ENCODE measurements around the gene C3orf33. TPM values are rescaled to one million over a fixed set of nuclear protein-coding genes. Genes with fewer than 3 reads are reported as not detected.

C3orf33 gene
- total and polyA plus RNA-seq, 2 of the 13 experiments (the other 11 are each of a cell fraction or from before 2014, with no cell fraction given), result 9.2 to 12.6 TPM

GRCh38 chr3:155738580-155739076 is 67.5 kb downstream of the C3orf33 start (continued):
- TF ChIP-seq TRAFD1 (CRISPR knock-in tag; IDR thresholded peaks at IDR 0.05; ENCODE audit: borderline replicate concordance) (no peak), ZNF431 (CRISPR knock-in tag; IDR thresholded peaks at IDR 0.05; ENCODE audit: borderline replicate concordance, low read depth) (no peak), FIP1L1 (IDR thresholded peaks at IDR 0.05; ENCODE audit: borderline replicate concordance, insufficient read depth, low read depth, low read length) (no peak), RFXANK (CRISPR knock-in tag; IDR thresholded peaks at IDR 0.05) (no peak), JUNB (CRISPR knock-in tag; IDR thresholded peaks at IDR 0.05; ENCODE audit: borderline replicate concordance) (no peak), ZMYM3 (CRISPR knock-in tag; IDR thresholded peaks at IDR 0.05) (peak; percentile 59; the same call in 1 of the 2 replicates), ZHX1 (CRISPR knock-in tag; IDR thresholded peaks at IDR 0.05; ENCODE audit: low read depth) (no peak), ZBTB20 (CRISPR knock-in tag; IDR thresholded peaks at IDR 0.05; ENCODE audit: borderline replicate concordance, low read depth) (no peak), ZSCAN22 (CRISPR knock-in tag; IDR thresholded peaks at IDR 0.05) (no peak)
- TF ChIP-seq, protein P1, sequence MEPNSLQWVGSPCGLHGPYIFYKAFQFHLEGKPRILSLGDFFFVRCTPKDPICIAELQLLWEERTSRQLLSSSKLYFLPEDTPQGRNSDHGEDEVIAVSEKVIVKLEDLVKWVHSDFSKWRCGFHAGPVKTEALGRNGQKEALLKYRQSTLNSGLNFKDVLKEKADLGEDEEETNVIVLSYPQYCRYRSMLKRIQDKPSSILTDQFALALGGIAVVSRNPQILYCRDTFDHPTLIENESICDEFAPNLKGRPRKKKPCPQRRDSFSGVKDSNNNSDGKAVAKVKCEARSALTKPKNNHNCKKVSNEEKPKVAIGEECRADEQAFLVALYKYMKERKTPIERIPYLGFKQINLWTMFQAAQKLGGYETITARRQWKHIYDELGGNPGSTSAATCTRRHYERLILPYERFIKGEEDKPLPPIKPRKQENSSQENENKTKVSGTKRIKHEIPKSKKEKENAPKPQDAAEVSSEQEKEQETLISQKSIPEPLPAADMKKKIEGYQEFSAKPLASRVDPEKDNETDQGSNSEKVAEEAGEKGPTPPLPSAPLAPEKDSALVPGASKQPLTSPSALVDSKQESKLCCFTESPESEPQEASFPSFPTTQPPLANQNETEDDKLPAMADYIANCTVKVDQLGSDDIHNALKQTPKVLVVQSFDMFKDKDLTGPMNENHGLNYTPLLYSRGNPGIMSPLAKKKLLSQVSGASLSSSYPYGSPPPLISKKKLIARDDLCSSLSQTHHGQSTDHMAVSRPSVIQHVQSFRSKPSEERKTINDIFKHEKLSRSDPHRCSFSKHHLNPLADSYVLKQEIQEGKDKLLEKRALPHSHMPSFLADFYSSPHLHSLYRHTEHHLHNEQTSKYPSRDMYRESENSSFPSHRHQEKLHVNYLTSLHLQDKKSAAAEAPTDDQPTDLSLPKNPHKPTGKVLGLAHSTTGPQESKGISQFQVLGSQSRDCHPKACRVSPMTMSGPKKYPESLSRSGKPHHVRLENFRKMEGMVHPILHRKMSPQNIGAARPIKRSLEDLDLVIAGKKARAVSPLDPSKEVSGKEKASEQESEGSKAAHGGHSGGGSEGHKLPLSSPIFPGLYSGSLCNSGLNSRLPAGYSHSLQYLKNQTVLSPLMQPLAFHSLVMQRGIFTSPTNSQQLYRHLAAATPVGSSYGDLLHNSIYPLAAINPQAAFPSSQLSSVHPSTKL (CRISPR knock-in tag; IDR thresholded peaks at IDR 0.05), result no peak

All from HepG2 (cell line).